Mesothelial cell of epicardium (in vitro differentiated cells): ENCODE data around the gene FAM186B. TPM values are rescaled to one million over a fixed set of nuclear protein-coding genes. Genes with fewer than 3 reads are reported as not detected.

Source experiments
- DNase-seq, 2 experiments: peaks; one replicate each; pipeline ENCODE4 v3.0.0; 2021; ENCODE audit warnings: low spot score in 2 of 2; ENCODE audit not compliant: unreplicated experiment in 2 of 2
- H3K27ac Mint-ChIP-seq: 2 replicates; pipeline ENCODE4 v1.8.0; 2021; ENCODE audit warnings: mixed read lengths
- H3K27me3 Mint-ChIP-seq: 2 replicates; pipeline ENCODE4 v1.8.0; 2021; ENCODE audit warnings: low read depth, mixed read lengths
- H3K36me3 Mint-ChIP-seq: 2 replicates; pipeline ENCODE4 v1.8.0; 2021; ENCODE audit warnings: mixed read lengths
- H3K4me1 Mint-ChIP-seq: 2 replicates; pipeline ENCODE4 v1.8.0; 2021; ENCODE audit warnings: mixed read lengths
- H3K4me3 Mint-ChIP-seq: 2 replicates; pipeline ENCODE4 v1.8.0; 2021; ENCODE audit warnings: mild to moderate bottlenecking, moderate library complexity, mixed read lengths
- H3K9me3 Mint-ChIP-seq: 2 replicates; pipeline ENCODE4 v1.8.0; 2021; ENCODE audit warnings: mixed read lengths
- total RNA-seq: library from RNA; stranded (reverse); gene quantifications from 3 replicates; pipeline ENCODE4 v1.2.1, GENCODE V29; 2021
- TF ChIP-seq, protein P1 (sequence below): fragments of 200-600 bp; sonication (generic); IDR thresholded peaks from one replicate; pipeline ENCODE4 v1.5.0; 2021; ENCODE audit warnings: antibody characterized with exemption; ENCODE audit not compliant: unreplicated experiment

The FAM186B gene
- total RNA-seq, 1 donor from 2014 or later = 0.40 TPM

DNA sequence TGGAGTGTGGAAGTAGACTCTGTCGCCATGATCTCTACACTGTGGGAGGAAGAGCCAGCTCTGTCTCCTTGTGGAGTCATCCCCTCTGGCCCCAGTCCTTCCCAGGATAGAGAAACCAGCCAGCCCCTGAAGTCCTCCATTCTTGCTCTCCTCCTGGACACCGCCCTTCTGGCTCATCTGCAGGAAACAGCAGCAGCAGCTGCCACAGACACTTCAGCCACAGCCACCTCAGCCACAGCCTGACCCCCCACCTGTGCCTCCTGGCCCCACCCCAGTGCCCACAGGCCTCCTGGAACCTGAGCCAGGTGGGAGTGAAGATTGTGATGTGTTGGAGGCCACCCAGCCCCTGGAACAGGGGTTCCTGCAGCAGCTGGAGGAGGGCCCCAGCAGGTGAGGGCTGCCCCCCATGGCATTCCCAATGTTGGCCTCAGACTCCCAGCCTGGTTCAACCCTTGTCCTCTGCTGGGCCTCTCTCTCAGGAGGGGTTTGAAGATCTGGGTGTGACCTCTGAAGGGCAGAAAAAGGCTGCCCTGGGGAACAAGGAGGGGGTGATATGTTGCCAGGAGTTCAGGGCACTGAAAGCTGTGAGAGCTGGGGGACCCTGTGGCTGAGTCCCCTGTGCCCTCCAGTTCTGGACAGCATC is 28.4 kb upstream of the FAM186B start:
- no peaks in the 10 kb centered on the region for H3K9me3 Mint-ChIP-seq
- no peak for DNase-seq
- H3K36me3 Mint-ChIP-seq = peaks cover 10% of the 10 kb centered on the region
- peaks cover 14% of the 10 kb centered on the region for H3K4me1 Mint-ChIP-seq
- no peak overlapping the region for H3K27ac Mint-ChIP-seq
- H3K27me3 Mint-ChIP-seq = no peaks in the 10 kb centered on the region
- TF ChIP-seq, protein P1, sequence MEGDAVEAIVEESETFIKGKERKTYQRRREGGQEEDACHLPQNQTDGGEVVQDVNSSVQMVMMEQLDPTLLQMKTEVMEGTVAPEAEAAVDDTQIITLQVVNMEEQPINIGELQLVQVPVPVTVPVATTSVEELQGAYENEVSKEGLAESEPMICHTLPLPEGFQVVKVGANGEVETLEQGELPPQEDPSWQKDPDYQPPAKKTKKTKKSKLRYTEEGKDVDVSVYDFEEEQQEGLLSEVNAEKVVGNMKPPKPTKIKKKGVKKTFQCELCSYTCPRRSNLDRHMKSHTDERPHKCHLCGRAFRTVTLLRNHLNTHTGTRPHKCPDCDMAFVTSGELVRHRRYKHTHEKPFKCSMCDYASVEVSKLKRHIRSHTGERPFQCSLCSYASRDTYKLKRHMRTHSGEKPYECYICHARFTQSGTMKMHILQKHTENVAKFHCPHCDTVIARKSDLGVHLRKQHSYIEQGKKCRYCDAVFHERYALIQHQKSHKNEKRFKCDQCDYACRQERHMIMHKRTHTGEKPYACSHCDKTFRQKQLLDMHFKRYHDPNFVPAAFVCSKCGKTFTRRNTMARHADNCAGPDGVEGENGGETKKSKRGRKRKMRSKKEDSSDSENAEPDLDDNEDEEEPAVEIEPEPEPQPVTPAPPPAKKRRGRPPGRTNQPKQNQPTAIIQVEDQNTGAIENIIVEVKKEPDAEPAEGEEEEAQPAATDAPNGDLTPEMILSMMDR = no peak
- H3K4me3 Mint-ChIP-seq = no peak overlapping the region

- Mint-ChIP-seq H3K27me3 (no peaks in the 10 kb centered on the region), H3K27ac (no peak overlapping the region)
Measured at GRCh38 chr12:49632986-49633702, 27.7 kb upstream of the FAM186B start.

DNA sequence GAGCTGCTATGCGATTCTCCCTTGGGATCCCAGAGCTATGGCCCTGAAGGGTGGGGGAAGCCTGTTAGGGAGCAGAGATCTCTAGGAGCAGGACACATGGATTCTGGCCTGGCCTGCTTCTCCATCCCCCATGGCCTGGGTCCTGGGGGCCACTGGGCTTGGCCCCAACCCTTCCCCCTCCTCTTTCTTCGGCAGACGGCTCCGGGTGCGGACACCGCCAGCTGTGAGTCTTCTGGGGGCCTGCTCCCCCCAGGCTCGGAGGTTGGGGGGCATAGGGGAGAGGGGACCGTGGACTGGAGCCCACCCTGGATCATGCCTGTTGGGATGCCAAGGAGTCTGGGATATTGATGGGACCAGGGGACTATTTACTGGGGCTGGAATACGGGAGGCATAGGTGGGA is 27.0 kb upstream of the FAM186B start:
- Mint-ChIP-seq H3K4me3 (no peak overlapping the region), H3K27ac (no peak overlapping the region), H3K27me3 (no peaks in the 10 kb centered on the region), H3K4me1 (peaks cover 7% of the 10 kb centered on the region), H3K9me3 (no peaks in the 10 kb centered on the region), H3K36me3 (peaks cover 6% of the 10 kb centered on the region)
- TF ChIP-seq, protein P1 = no peak
- no peak for DNase-seq

More at GRCh38 chr12:49632986-49633702, 27.7 kb upstream of the FAM186B start:
- Mint-ChIP-seq H3K4me1 (peaks cover 14% of the 10 kb centered on the region), H3K36me3 (peaks cover 10% of the 10 kb centered on the region), H3K4me3 (no peak overlapping the region), H3K9me3 (no peaks in the 10 kb centered on the region)
- TF ChIP-seq, protein P1 = no peak
- no peak for DNase-seq

- TF ChIP-seq, protein P1 = no peak
- no peaks in the 10 kb centered on the region for H3K4me1 Mint-ChIP-seq
- peaks cover 6% of the 10 kb centered on the region for H3K36me3 Mint-ChIP-seq
- no peak for DNase-seq
- no peaks in the 10 kb centered on the region for H3K27me3 Mint-ChIP-seq
- no peaks in the 10 kb centered on the region for H3K9me3 Mint-ChIP-seq
- no peak overlapping the region for H3K27ac Mint-ChIP-seq
- H3K4me3 Mint-ChIP-seq = no peak overlapping the region
Measured at GRCh38 chr12:49631336-49631907, 26.0 kb upstream of the FAM186B start.

GRCh38 chr12:49627752-49628360 is 22.4 kb upstream of the FAM186B start:
- TF ChIP-seq, protein P1 = no peak
- no peaks in the 10 kb centered on the region for H3K9me3 Mint-ChIP-seq
- no peak overlapping the region for H3K27ac Mint-ChIP-seq

More at GRCh38 chr12:49627752-49628360, 22.4 kb upstream of the FAM186B start:
- Mint-ChIP-seq H3K27me3 (no peaks in the 10 kb centered on the region), H3K4me3 (no peak overlapping the region), H3K36me3 (peaks cover 3% of the 10 kb centered on the region), H3K4me1 (peaks cover 7% of the 10 kb centered on the region)
- DNase-seq = no peak
